Limb (tissue), 2 donors: Measurements from ENCODE around the gene NR2F1-AS1.
"Not testable (repeated sequence)": the region's sequence is repeated elsewhere in the genome, so short reads cannot be mapped to it uniquely, and the experiment has no call there.

Experiments used
- DNase-seq, 2 donors: peaks; one replicate each; pipeline ENCODE4 v3.0.0-alpha.2; 2016; ENCODE audit errors: extremely low spot score in 2 of 2

Gene NR2F1-AS1

GRCh38 chr5:93532370-93532769, 48.6 kb downstream of the NR2F1-AS1 start:
- peak; percentile 62 to 66 for DNase-seq

- DNase-seq = not testable (repeated sequence)
Measured at GRCh38 chr5:93521815-93522214, 59.2 kb downstream of the NR2F1-AS1 start.

- no peak for DNase-seq
Measured at GRCh38 chr5:93519740-93520139, 61.3 kb downstream of the NR2F1-AS1 start.

GRCh38 chr5:93517828-93518227, 63.2 kb downstream of the NR2F1-AS1 start:
- DNase-seq = no peak

GRCh38 chr5:93513298-93513697, 67.7 kb downstream of the NR2F1-AS1 start:
- DNase-seq = no peak

- no peak for DNase-seq
Measured at GRCh38 chr5:93512799-93513198, 68.2 kb downstream of the NR2F1-AS1 start.

GRCh38 chr5:93511445-93511844, 69.6 kb downstream of the NR2F1-AS1 start:
- no peak for DNase-seq

- DNase-seq = no peak
Measured at GRCh38 chr5:93510626-93511380, 70.2 kb downstream of the NR2F1-AS1 start.

GRCh38 chr5:93505553-93505952, 75.5 kb downstream of the NR2F1-AS1 start:
- DNase-seq = not testable (repeated sequence)

- no peak for DNase-seq
Measured at GRCh38 chr5:93503598-93504067, 77.4 kb downstream of the NR2F1-AS1 start.

GRCh38 chr5:93497096-93497495, 83.9 kb downstream of the NR2F1-AS1 start:
- DNase-seq = no peak

- DNase-seq = no peak
Measured at GRCh38 chr5:93479982-93480509, 101.0 kb downstream of the NR2F1-AS1 start.

GRCh38 chr5:93477816-93478215, 103.2 kb downstream of the NR2F1-AS1 start:
- no peak for DNase-seq

- peak in 1 of 2 donors; percentile 21 for DNase-seq
Measured at GRCh38 chr5:93476251-93476742, 104.7 kb downstream of the NR2F1-AS1 start.

- no peak for DNase-seq
Measured at GRCh38 chr5:93462916-93463315, 118.1 kb downstream of the NR2F1-AS1 start.

GRCh38 chr5:93461756-93462155, 119.3 kb downstream of the NR2F1-AS1 start:
- no peak for DNase-seq

- no peak for DNase-seq
Measured at GRCh38 chr5:93460286-93460685, 120.7 kb downstream of the NR2F1-AS1 start.

GRCh38 chr5:93456796-93457195, 124.2 kb downstream of the NR2F1-AS1 start:
- not testable (repeated sequence) for DNase-seq

- DNase-seq = no peak
Measured at GRCh38 chr5:93454896-93455295, 126.1 kb downstream of the NR2F1-AS1 start.

- DNase-seq = no peak
Measured at GRCh38 chr5:93452255-93452654, 128.8 kb downstream of the NR2F1-AS1 start.

- DNase-seq = no peak
Measured at GRCh38 chr5:93438124-93438523, 142.9 kb downstream of the NR2F1-AS1 start.

GRCh38 chr5:93436083-93436482, 144.9 kb downstream of the NR2F1-AS1 start:
- no peak for DNase-seq

GRCh38 chr5:93433422-93433821, 147.6 kb downstream of the NR2F1-AS1 start:
- DNase-seq = no peak
